ENCODE results near the gene DTNBP1. TPM values are rescaled to one million over a fixed set of nuclear protein-coding genes. Genes with fewer than 3 reads are reported as not detected.
"Not testable (repeated sequence)": the region's sequence is repeated elsewhere in the genome, so short reads cannot be mapped to it uniquely, and the experiment has no call there.

DTNBP1 gene
- total and polyA plus RNA-seq, 2 donors (not counting 3 experiments of a cell fraction or from before 2014, with no cell fraction given), result 24.3 to 28.9 TPM

GRCh38 chr6:15666896-15667295, 4.1 kb upstream of the DTNBP1 start:
- DNase-seq (ENCODE audit: low read depth, low spot score); H3K9me3 ChIP-seq (replicated peaks; ENCODE audit: control insufficient read depth, insufficient read depth, low read length); intact Hi-C loops (cut with micrococcal nuclease); H3K4me2 ChIP-seq (ENCODE audit: insufficient read depth, low read length); CTCF ChIA-PET; H3K4me3 ChIP-seq (replicated peaks in 1 of 3; ENCODE audit: insufficient read depth in 1 of 3, low read depth in 1 of 3, low read length in 3 of 3); BruUV-seq (replicated peaks); H3K9me1 ChIP-seq (replicated peaks; ENCODE audit: control insufficient read depth, extremely low read depth, insufficient read depth, low read length); H3K9ac ChIP-seq (replicated peaks; ENCODE audit: extremely low read depth, insufficient read depth, low read length); FAIRE-seq; H3K36me3 ChIP-seq (ENCODE audit: control insufficient read depth in 2 of 2, extremely low read depth in 1 of 2, insufficient read depth in 2 of 2, low read length in 2 of 2); dilution Hi-C loops (cut with MboI; ENCODE audit: extremely low pct_ligation_motif_present, low sequenced_read_pairs); POLR2A ChIA-PET; H4K20me1 ChIP-seq (replicated peaks; ENCODE audit: control insufficient read depth, extremely low read depth, insufficient read depth, low read length); H2AFZ ChIP-seq (ENCODE audit: low read depth, low read length); H3K79me2 ChIP-seq (ENCODE audit: control insufficient read depth, insufficient read depth, low read length); H3K4me1 ChIP-seq (ENCODE audit: control insufficient read depth, extremely low read depth, insufficient read depth, low read length); H3K27ac ChIP-seq (ENCODE audit: insufficient read depth, low read depth, low read length): not testable (repeated sequence)
- H3K27me3 ChIP-seq (ENCODE audit: control insufficient read depth in 2 of 2, insufficient read depth in 2 of 2, low read length in 2 of 2), result peaks cover 17 to 29% of the 10 kb centered on the region in 2 experiments

GRCh38 chr6:15665237-15665636, 2.4 kb upstream of the DTNBP1 start:
- no peak overlapping the region for H2AFZ ChIP-seq (ENCODE audit: low read depth, low read length)
- DNase-seq (ENCODE audit: low read depth, low spot score) (no peak), FAIRE-seq (no peak)
- no peaks in the 10 kb centered on the region for H3K9me1 ChIP-seq (replicated peaks; ENCODE audit: control insufficient read depth, extremely low read depth, insufficient read depth, low read length)
- H3K27me3 ChIP-seq (ENCODE audit: control insufficient read depth in 2 of 2, insufficient read depth in 2 of 2, low read length in 2 of 2), result peaks cover 13 to 27% of the 10 kb centered on the region in 2 experiments
- H4K20me1 ChIP-seq (replicated peaks; ENCODE audit: control insufficient read depth, extremely low read depth, insufficient read depth, low read length), result no peaks in the 10 kb centered on the region
- H3K79me2 ChIP-seq (ENCODE audit: control insufficient read depth, insufficient read depth, low read length), result peaks cover 2% of the 10 kb centered on the region
- no peak for TF ChIP-seq POLR2A (IDR thresholded peaks at IDR 0.05; ENCODE audit: low read depth, low read length)
- TF ChIP-seq JUN (IDR thresholded peaks at IDR 0.05; ENCODE audit: borderline replicate concordance, insufficient read depth, insufficient read length, low read depth), result no peak
- TF ChIP-seq CTCF (IDR thresholded peaks at IDR 0.05; ENCODE audit: extremely low read depth in 1 of 2, insufficient read depth in 1 of 2, low read depth in 1 of 2, low read length in 2 of 2), result no peak
- TF ChIP-seq MYC (IDR thresholded peaks at IDR 0.05; ENCODE audit: low read depth, low read length), result no peak
- TF ChIP-seq POLR2AphosphoS5 (IDR thresholded peaks at IDR 0.05; ENCODE audit: insufficient read depth, low read depth, low read length), result no peak
- TF ChIP-seq FOS (IDR thresholded peaks at IDR 0.05; ENCODE audit: borderline replicate concordance, insufficient read depth, low read length), result no peak
- no peak for TF ChIP-seq GATA2 (IDR thresholded peaks at IDR 0.05; ENCODE audit: insufficient read depth, insufficient read length, low read depth, low read length)
- TF ChIP-seq MAX (IDR thresholded peaks at IDR 0.05; ENCODE audit: insufficient read depth, insufficient read length), result no peak
- TF ChIP-seq EZH2 (IDR thresholded peaks at IDR 0.05; ENCODE audit: borderline replicate concordance, low read depth, low read length, severe bottlenecking), result no peak
- no TSS peak for BruUV-seq (replicated peaks)
- ChIA-PET CTCF (no interaction called here), POLR2A (interaction anchor here (0.6 kb wide), 1 partner anchor 572 kb away, joined by 3 read pairs; no protein-coding TSS in a partner anchor)
- intact Hi-C loops (cut with micrococcal nuclease) (no loop called here), dilution Hi-C loops (cut with MboI; ENCODE audit: extremely low pct_ligation_motif_present, low sequenced_read_pairs) (no loop called here)
- H3K36me3 ChIP-seq (ENCODE audit: control insufficient read depth in 2 of 2, extremely low read depth in 1 of 2, insufficient read depth in 2 of 2, low read length in 2 of 2), result no peaks in the 10 kb centered on the region
- H3K9me3 ChIP-seq (replicated peaks; ENCODE audit: control insufficient read depth, insufficient read depth, low read length), result no peaks in the 10 kb centered on the region
- H3K4me3 ChIP-seq (replicated peaks in 1 of 3; ENCODE audit: insufficient read depth in 1 of 3, low read depth in 1 of 3, low read length in 3 of 3), result no peak overlapping the region
- no peak overlapping the region for H3K4me2 ChIP-seq (ENCODE audit: insufficient read depth, low read length)
- no peak overlapping the region for H3K9ac ChIP-seq (replicated peaks; ENCODE audit: extremely low read depth, insufficient read depth, low read length)
- peaks cover 6% of the 10 kb centered on the region for H3K4me1 ChIP-seq (ENCODE audit: control insufficient read depth, extremely low read depth, insufficient read depth, low read length)
- H3K27ac ChIP-seq (ENCODE audit: insufficient read depth, low read depth, low read length), result no peak overlapping the region
